SH-SY5Y (cell line): Measurements from ENCODE around the gene PTPN7.

ENCODE experiments used
- GATA2 ChIP-seq: IDR thresholded peaks from 2 replicates; pipeline ENCODE4 v1.6.1; 2011; ENCODE audit warnings: mild to moderate bottlenecking, low read depth, low read length
- GATA3 ChIP-seq: IDR thresholded peaks from 2 replicates; pipeline ENCODE4 v1.6.1; 2011; ENCODE audit warnings: low read depth, mild to moderate bottlenecking, low read length, moderate library complexity

- TF ChIP-seq GATA3 (no peak), GATA2 (no peak)
These were observed 1.4 kb downstream of the PTPN7 start for GRCh38 chr1:202158810-202159533.
